Glomerular visceral epithelial cell (primary cell): ENCODE data around the gene SORCS2.

ENCODE experiments used
- DNase-seq: peaks from one replicate; pipeline ENCODE4 v3.0.0-alpha.2; 2016; ENCODE audit errors: extremely low spot score

The SORCS2 gene

DNA sequence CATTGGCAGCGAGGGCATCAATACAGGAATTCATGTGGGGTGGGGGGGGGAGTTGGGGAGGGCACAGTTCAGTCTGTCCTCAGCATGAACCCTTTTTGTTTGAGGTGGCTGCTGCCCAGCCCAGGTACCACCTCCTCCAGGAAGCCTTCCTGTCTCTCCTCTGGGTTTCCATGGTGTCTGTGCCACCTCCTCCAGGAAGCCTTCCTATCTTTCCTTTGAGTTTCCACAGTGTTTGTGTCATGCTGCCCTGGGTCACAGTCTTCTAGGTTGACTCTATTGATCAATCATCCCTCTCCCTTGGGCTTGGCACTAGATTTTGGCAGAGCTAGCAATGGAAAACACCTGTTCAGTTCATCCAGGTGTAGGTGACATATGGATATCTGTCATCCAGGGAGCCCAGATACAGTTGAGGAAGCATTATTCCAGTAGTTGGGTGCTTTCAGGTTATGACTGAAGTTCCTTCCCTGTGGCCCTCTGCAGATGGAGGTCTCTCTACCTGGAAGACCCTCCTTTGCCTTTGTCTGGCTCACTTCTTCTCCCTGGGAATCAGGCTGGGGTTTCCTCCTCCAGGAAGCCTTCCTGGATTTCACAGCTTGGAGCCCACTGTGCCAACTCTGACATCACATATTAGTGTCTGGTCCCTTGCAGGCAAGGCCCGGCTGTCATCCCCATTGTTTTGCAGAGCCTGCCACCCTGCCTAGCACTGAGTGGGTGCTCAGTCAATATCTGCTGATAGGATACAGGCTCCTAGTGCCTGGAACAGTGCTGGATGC, 96.6 kb downstream of the SORCS2 start:
- no peak for DNase-seq

DNA sequence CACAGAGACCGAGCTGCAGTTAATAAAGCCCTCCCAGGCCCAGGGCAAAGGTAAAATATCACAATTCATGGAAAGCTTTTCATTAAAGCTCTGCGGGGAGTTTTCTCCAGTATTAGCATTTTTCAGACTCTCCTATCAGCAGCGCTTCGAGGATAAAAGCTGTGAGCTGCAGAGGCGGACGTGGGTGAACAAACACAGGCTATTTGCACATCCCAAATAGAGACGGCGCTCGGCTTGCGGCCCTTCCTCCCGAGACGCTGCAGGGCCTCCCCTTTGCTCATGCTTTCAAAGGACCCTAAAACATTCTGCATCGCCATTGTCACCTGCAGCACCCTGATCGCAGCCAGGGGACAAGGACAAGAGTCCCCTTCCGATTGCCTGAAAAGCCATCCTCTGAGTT, 97.3 kb downstream of the SORCS2 start:
- DNase-seq: no peak

DNA sequence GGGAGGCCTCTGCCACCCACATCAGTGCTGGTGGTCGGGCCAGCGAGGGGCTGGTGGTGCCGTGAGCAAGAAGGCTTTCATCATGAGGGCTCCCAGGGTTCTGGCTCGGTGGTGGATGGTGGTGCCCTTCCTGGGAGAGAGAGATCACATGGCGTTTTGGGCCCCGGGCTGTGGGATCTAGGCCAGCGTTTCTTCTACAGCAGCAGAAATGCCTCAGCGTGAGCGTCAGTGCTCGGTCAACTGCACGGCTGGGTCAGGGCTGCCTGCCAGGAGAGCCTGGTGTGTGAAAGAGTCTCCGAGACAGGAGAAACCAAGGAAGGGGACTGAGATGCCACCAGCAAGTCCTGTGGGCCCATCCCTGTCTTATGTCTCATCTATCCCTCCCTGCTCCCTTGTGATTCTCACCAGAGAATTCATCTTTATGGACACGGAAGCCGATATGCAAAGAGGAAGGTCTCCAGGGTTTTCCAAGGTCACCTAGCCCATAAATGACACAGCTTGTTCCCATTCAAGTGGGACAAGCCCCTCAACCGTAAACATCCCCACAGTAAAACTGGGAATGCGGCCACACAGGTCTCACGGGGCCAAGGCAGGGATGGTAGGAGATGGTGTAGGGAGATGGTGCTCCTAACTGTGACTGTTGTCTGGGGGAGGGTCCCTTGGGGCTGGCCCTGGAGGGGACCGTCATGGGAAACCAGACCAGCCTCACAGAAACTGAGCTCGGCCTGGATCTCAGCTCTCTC, 99.2 kb downstream of the SORCS2 start:
- DNase-seq: peak; percentile 5

DNA sequence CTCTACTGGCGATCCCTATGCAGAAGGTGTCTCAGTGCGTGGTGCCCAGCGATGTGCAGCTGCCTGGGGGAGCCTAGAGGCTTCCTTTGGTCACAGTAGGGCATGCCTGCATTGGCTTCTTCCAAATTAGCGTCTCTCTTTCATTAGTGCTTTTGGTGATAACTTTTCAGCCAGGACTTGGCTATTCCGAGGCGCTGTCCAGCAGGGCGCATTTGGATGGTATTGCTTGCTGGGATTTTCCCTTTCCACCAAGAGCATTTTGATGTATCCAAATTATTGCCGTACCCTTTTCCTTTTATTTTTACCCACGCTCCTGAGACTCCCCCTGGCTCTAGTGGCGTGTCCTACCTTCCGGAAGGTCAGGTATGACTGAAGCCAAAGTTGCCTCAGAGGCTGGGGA, 101.4 kb downstream of the SORCS2 start:
- DNase-seq: no peak

DNA sequence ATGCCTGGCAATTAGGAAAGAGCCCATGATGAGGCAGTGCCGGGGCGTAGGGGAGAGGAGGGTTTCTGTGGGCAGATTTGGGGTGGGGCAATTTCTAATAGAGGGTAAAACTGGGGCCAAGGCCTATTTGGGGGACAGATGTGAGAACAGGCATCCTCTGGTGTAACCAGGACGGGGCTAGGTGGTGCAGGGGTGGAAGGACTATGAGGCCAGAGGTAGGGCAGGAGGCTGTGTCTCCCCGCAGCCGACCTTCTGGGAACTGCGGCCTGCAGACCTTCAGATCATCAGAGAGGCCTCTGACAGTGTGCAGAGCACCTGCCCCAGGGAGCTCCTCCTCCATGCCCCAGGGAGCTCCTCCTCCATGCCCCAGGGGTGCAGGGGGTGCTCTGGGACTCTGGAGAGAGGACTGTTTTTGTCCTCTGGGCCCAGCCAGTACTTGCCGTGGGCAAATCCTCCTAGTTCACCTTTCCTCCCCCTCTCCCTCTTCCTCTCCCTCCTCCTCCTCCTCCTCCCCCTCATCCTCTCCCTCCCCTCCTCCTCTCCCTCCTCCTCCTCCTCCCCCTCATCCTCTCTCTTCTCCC, 101.9 kb downstream of the SORCS2 start:
- DNase-seq: no peak

DNA sequence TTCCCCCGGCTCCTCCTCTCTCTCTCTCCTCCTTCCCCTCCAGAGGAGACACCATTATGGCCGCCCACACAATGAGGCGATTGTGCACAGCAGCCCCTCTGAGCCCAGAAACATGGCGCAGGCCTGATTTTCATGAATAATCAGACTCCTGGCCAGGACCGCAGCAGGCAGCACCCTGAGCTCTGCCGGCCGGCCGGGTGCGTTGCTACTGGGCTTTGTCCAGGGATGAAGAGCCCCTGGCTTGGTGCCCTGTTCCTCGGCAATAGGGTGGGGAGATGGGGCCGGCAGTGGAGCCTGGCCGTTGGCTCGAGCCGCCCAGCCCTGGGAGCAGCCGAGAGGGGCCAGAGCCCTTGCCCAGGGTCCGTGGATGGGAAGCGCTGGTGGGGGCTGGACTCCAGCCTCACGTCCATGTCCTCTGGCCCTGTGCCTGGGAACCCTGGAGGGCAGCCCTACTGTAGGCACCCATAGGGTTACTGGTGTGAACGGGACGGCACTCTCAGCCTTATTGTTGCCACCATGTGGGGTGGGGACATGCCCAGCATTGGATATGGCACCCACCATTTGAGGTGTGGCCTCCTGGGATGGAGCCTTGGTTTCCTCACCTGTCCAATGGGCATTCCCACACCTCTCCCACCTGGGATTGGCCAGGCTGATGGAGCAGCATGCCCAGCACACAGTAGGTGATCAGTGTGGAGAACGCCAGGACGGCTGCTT, 103.0 kb downstream of the SORCS2 start:
- DNase-seq: no peak

DNA sequence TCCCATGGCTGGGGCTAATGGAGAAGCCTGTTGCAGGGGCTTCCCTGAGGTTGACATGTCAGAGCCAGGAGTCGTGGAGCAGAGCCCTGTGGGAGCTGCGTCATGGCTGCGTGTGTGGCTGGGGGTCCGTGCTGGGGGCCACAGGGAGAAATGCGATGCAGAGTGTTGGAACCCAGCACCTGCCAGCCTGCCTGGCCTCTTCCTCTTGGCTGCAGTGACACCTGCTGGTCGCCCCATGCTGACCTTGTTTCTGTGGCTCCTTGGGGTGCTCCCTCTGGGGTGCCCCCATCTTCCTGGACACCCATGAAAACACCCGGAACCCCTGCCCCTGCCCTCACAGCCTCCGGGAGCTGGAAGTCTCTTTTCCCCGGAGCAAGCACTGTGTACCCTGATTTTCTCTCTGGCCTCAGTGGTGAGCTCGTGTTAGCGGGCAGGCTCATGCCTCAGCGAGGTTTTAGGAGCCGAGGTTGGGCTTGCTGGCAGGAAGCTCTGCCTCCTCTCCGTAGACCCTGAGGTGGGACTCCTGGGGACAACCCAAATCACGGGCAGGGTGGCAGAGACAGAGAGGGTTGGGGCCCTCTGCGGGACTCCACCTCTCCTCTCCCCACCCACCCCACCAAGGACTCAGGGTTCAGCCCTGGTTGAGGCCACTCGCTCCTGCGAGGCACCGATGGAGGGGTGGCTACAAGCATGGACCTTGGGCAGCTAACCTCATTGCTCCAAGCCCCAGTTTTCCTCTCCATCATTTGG, 103.7 kb downstream of the SORCS2 start:
- peak; percentile 22 for DNase-seq

DNA sequence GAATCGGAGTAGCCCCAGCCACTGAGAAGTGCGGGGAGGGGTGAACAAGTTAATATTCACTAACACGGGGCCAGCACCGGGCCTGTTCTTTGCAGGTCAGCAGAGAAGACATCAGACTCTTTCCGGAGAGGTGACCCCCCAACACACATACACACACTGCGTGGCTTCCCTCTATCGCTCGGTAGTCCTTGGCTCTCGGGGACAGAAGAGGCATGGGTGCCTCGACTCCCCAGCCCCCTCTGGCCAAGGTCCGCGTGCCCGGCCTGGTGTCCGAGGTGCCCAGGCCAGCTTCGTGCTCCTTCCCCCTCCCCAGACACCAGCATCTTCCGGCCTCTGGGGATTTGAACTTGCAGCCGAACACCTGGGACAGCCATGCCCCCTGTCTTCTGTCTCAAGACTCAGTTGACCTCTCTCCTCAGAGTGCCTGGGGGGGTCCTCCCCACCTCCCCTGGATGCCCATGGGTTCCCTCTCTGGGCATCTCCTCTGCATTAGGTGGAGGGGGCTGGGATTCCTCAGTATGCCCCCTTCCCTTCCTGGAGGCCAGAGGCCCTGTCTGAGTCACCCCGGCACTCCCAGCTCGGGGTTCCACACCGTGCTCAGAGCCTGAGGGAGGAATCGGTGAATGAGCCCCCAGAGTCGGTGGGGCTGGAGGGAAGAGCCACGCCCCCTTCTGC, 104.5 kb downstream of the SORCS2 start:
- DNase-seq: no peak

DNA sequence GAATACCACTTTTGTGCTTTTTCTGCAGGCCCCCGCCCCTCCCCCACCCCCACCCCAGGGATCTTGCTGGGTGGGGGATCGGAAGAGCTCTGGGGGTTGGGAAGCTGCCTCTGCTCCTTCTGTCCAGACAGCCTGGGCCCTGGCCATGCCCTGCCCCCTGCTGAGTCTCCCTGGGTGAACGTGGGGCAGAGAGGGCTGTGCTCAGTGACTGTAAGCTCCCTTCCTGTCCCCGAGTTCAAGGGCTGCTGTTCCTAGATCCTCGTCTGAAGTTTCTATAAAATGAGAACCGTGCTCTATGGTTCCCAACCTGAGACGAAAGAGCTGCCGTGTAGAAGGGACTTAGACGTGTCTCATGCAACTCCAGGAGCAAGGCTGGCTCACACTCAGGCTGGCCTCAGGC, 105.0 kb downstream of the SORCS2 start:
- DNase-seq: no peak

DNA sequence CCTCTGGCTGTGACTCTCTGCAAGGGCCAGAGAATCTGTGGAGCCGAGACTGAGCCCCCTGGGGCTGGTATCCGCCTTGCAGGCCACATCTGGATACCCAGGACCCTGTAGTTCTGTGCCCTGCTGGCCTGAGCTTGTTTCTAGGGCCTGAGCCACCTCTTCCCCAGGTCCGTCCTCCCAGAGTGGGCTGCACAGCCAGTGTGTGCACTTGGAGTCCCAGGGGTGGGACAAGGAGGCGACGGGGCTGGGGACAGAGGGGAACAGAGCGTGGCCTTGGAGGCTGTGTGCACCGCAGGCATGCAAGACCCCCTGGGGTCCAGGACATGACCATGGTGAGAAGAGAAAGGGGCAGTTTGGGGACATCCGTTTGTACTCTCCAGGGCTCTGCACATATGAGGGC, 105.5 kb downstream of the SORCS2 start:
- no peak for DNase-seq

DNA sequence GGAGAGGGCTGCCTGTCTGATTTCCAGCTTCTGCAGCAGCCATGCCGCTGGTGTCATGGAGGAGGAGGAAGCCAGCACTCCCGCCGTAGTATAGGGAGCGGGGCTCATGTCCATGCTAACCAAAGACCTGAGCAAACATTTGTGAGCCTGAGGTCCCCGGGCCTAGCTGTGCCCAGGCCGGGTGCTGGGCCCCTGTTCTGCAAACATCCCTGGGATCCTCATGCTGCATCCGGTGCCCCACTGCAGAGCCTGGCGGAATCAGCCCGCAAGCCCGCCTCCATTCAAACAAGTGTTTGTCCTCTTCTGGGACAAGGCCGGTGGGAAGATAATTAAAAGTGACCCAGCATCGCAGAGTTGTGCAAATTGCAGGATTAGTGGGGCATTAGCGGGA, 106.3 kb downstream of the SORCS2 start:
- DNase-seq: no peak

DNA sequence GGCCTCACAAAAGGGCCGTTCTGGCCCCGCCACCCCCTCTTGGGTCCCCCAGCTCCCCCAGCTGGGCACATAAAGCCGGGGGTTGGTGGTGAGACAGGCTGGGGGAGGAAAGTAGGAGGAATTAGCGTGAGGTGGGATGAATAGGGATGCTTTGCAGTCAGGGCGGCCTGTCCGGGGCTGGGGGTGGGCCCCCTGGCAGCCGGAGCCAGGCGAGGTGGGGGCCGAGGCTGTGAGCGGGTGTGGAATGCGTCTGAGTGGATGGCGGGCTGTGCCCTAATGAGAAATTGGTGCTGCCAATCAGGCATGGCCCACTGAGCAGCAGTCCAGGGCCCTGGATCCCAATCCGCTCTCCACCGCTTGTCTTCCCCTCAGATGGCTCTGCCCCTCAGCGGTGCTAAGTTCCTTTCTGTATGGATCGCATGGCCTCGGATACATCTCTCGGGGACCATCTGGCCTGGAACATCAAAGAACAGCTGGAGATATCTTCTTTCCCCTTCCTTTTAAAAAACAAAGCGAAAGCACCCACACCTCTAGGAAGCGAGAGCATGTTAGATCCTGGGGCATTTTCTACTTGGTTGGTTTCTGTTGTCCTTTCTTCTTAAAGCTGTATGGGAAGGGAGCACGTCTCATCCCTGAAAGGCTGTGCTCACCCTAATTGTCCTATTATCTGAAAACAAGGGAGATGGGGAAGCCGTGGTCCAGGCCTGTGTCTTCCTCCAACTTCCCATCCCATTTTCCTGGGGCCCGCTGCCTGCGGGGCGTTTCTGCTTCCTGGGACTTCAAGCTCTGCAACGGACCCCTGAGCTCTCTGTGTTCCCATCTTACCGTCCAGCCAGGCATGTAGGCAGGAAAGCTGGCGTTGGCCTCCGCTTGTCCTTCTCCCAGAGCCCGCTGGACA, 106.9 kb downstream of the SORCS2 start:
- DNase-seq: no peak

DNA sequence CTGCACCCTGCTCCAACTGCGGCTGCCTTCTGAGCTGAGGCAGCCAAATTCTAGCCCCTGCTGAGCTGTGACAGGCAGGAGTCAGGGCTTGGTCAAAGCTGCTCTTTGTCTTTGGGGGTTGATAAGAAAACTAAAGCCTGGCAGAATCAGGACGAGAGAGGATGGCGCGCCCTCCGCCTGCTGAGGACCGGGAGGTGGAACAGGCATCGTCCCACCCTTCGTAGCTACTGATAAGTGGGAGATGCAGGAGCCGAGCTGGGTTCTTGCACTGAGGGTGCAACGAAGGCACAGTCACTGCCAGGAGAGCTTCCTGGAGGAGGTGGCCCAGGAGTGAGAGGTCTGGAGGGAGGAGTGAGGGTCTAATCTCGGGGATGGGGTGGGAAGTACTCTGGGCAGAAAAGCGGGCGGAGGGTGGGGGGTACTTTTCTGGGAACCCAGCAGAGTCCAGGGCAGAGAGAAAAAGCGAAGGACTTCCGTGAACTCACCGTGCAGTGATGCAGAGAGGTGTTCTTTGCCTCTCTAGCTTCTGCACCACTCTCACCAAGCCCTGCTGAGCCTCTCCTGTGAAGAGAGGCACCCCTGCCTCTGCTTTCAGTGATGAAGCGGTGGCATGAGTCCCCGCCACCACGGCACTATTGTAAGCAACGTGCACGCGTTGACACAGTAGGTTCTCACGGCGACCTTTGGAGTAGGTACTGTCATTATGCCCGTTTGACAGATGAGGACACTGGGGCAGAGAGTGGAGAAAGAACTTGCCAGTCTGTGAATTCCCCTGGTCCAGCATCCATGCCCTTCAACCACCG, 107.8 kb downstream of the SORCS2 start:
- no peak for DNase-seq

DNA sequence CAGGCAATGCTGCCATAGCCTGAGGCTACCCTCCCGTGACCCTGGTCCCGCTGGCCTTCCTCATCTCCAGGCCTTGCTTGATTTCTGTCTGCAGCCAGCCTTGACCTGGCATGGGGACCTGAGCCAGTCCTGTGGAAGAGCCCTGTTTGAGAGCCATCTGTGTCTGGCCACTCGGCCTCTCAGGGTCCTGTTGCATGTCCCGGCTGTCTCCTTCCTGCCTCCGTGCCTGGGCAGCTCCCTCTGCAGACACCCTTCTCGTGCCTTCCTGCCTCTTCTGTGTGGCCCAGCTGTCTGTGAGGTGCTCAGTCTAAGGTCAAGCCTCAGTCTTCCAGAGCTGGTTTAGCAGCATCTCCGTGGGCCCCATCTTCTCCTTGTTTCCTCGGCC, 108.4 kb downstream of the SORCS2 start:
- DNase-seq: no peak

DNA sequence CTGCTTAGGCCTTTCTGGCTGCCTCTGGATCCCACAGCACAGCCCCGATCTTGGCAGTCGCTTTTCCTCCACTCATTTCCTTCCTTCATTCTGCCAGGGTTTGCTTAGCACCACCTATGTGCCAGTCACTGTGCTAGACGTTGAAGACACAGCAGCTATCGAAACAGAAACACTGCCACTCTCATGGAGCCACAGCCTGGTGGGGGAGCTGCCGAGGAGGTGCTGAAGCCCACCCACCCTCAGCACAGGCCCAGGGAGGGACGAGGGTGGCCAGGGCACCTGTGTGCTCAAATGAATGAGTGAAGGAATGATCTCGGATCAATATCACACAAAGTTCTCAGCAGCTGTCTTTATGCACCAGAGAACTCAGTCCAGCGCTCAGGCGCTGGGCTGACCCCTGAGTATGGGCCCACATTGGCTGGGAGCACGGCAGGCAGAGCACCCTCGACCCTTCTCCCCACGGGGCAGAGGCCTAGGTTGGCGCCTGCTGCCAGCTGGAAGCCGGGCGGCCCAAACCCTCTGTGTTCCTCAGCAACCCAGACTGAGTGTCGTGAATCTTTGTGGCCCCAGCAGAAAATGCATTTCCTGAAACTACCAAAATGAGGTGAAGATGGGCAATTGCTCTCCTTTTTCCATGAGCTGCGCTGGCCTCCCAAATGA, 108.9 kb downstream of the SORCS2 start:
- no peak for DNase-seq

DNA sequence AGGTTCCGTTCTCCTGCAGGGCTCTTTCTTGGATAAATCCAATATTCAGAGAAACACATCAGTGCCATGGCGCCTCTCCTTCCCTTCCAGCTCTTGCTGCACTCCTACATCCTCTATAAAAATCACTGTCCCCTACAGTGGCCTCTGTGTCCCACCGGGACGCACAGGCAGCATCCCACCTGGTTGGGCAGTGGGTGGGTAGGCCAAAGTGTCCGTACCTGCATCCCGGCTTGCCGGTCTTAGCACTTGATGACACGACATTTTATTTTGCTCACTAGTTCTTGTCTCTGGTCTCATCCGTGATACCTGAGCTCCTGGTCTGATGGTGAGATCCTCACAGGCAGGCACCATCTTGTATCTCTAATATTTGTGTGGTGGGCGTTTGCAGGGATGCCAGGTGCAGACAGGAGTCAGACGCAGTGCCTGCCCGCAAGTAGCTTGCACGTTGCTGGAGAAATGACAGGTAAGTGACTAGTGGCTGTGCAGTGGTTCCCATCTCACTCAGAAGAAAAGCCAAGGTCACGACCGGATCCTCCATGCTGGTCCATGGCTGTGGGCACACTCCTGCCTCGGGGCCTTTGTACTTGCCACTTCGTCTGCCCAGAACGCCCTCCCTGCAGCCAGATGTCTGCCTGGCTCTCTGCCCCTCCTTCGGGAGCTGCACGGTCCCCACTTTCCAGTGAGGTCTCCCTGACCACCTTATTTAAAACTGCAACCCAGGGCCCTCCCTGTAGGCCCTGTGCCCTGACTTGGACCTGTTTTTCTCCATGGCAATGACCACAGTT, 109.7 kb downstream of the SORCS2 start:
- DNase-seq: no peak

DNA sequence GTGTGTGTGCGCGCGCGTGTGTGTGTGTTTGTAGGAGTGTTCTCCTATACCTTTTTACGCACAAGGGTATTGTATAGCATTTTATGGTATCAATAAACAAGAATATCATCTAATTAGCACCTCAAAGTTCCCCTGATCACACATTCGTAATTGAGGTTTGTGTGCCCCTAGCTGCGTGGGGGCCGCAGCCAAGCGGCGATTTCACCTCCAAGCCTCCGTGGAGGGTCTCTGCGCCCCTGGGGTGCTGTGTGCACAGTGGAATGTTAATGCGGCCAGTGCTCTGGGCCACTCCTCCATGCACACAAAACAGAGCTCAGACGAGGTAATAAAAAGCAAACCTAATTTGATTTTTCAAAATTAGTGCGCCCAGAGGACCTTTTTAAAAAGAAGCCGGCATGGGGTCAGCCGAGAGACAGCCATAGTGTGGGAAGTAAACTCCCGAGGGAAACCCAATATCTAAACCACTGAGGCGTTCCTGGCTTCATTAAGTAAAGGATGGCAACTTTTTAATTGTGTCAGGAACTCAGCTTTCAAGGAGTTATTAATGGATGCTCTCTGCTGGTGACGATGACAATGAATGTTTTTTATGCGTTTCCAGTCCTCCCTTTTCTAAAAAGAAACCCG, 110.6 kb downstream of the SORCS2 start:
- DNase-seq: no peak
